Measurements from ENCODE around the gene FLNB.
A peak's percentile ranks its signal among the peaks of the same experiment; 100 is the strongest.

Gene FLNB

GRCh38 chr3:58025837-58026569 lies 17.8 kb downstream of the FLNB start:
- Mint-ChIP-seq H3K9me3 (no peaks in the 10 kb centered on the region), H3K4me1 (peaks cover 62% of the 10 kb centered on the region), H3K36me3 (ENCODE audit: low read depth) (peaks cover 4% of the 10 kb centered on the region), H3K27ac (peak overlapping the region; percentile 71), H3K4me3 (no peak overlapping the region), H3K27me3 (ENCODE audit: low read depth, poor library complexity) (peaks cover 2% of the 10 kb centered on the region)
- TF ChIP-seq CTCF (IDR thresholded peaks at IDR 0.05), result no peak
- DNase-seq, result no peak

- Mint-ChIP-seq H3K36me3 (ENCODE audit: low read depth) (peaks cover 4% of the 10 kb centered on the region), H3K27me3 (ENCODE audit: low read depth, poor library complexity) (peaks cover 2% of the 10 kb centered on the region), H3K4me3 (no peak overlapping the region), H3K9me3 (no peaks in the 10 kb centered on the region), H3K27ac (peak overlapping the region; percentile 48), H3K4me1 (peaks cover 56% of the 10 kb centered on the region)
- TF ChIP-seq CTCF (IDR thresholded peaks at IDR 0.05), result no peak
- DNase-seq, result no peak
These were observed 18.4 kb downstream of the FLNB start for GRCh38 chr3:58026598-58026997.

- H3K4me3 Mint-ChIP-seq, result no peak overlapping the region
- H3K27ac Mint-ChIP-seq, result no peak overlapping the region
- H3K9me3 Mint-ChIP-seq, result no peaks in the 10 kb centered on the region
- H3K4me1 Mint-ChIP-seq, result peaks cover 59% of the 10 kb centered on the region
- peaks cover 2% of the 10 kb centered on the region for H3K27me3 Mint-ChIP-seq (ENCODE audit: low read depth, poor library complexity)
- H3K36me3 Mint-ChIP-seq (ENCODE audit: low read depth), result peaks cover 4% of the 10 kb centered on the region
- no peak for DNase-seq
- no peak for TF ChIP-seq CTCF (IDR thresholded peaks at IDR 0.05)
These were observed 19.6 kb downstream of the FLNB start for GRCh38 chr3:58027704-58028317.

- peaks cover 65% of the 10 kb centered on the region for H3K4me1 Mint-ChIP-seq
- H3K9me3 Mint-ChIP-seq, result no peaks in the 10 kb centered on the region
These were observed 20.7 kb downstream of the FLNB start for GRCh38 chr3:58028902-58029301.

GRCh38 chr3:58029842-58030584 lies 21.8 kb downstream of the FLNB start:
- no peak for DNase-seq
- Mint-ChIP-seq H3K27me3 (ENCODE audit: low read depth, poor library complexity) (peaks cover 2% of the 10 kb centered on the region), H3K4me3 (no peak overlapping the region), H3K36me3 (ENCODE audit: low read depth) (peaks cover 4% of the 10 kb centered on the region), H3K9me3 (no peaks in the 10 kb centered on the region), H3K27ac (peak overlapping the region; percentile 92), H3K4me1 (peaks cover 69% of the 10 kb centered on the region)
- TF ChIP-seq CTCF (IDR thresholded peaks at IDR 0.05), result no peak

More at GRCh38 chr3:58028902-58029301, 20.7 kb downstream of the FLNB start:
- peaks cover 4% of the 10 kb centered on the region for H3K36me3 Mint-ChIP-seq (ENCODE audit: low read depth)
- peak overlapping the region; percentile 61 for H3K27ac Mint-ChIP-seq
- no peak for DNase-seq
- no peak for TF ChIP-seq CTCF (IDR thresholded peaks at IDR 0.05)
- peaks cover 2% of the 10 kb centered on the region for H3K27me3 Mint-ChIP-seq (ENCODE audit: low read depth, poor library complexity)
- H3K4me3 Mint-ChIP-seq, result no peak overlapping the region
